ENCODE results near the gene COX4I1.

GRCh38 chr16:85833219-85833920, 33.9 kb downstream of the COX4I1 start:
- no peak for TF ChIP-seq POLR2AphosphoS5 (IDR thresholded peaks at IDR 0.05; ENCODE audit: low read depth, low read length)
- TF ChIP-seq, protein P1, sequence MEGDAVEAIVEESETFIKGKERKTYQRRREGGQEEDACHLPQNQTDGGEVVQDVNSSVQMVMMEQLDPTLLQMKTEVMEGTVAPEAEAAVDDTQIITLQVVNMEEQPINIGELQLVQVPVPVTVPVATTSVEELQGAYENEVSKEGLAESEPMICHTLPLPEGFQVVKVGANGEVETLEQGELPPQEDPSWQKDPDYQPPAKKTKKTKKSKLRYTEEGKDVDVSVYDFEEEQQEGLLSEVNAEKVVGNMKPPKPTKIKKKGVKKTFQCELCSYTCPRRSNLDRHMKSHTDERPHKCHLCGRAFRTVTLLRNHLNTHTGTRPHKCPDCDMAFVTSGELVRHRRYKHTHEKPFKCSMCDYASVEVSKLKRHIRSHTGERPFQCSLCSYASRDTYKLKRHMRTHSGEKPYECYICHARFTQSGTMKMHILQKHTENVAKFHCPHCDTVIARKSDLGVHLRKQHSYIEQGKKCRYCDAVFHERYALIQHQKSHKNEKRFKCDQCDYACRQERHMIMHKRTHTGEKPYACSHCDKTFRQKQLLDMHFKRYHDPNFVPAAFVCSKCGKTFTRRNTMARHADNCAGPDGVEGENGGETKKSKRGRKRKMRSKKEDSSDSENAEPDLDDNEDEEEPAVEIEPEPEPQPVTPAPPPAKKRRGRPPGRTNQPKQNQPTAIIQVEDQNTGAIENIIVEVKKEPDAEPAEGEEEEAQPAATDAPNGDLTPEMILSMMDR (IDR thresholded peaks at IDR 0.05): no peak
